Measurements from ENCODE around the gene LRRC45.
A peak's percentile ranks its signal among the peaks of the same experiment; 100 is the strongest.

The LRRC45 gene

GRCh38 chr17:82051776-82052637, 28.9 kb downstream of the LRRC45 start, which contains the start of the genes GPS1 and RFNG:
Gene GPS1, plus strand, starts transcription at chr17:82051898. Its CDS starts 34 bp downstream, at chr17:82051932.
Gene RFNG, minus strand, starts transcription at chr17:82051811. Its CDS starts 45 bp downstream, at chr17:82051766.
- peak within 1 kb of the TSS; percentile 94 for H3K4me3 ChIP-seq
- peaks cover 23% of the 10 kb centered on the region; the same call in 1 of the 2 replicates for H3K36me3 ChIP-seq (ENCODE audit: insufficient read depth, low read length)
- no peak for DNase-seq (ENCODE audit: low read depth, low spot score)
- H3K9me3 ChIP-seq (ENCODE audit: low read depth, low read length), result no peaks in the 10 kb centered on the region
- peak within 1 kb of the TSS; percentile 83 for H3K9ac ChIP-seq (ENCODE audit: insufficient read length)
- TF ChIP-seq POLR2AphosphoS5 (IDR thresholded peaks at IDR 0.05; ENCODE audit: borderline replicate concordance, low read depth, low read length) (peak; percentile 64), EZH2 (IDR thresholded peaks at IDR 0.05) (no peak)
- H3K27ac ChIP-seq, result no peak within 1 kb of the TSS

- H3K9me3 ChIP-seq (ENCODE audit: low read depth, low read length), result no peaks in the 10 kb centered on the region
- H3K27ac ChIP-seq, result no peak overlapping the region
- peak overlapping the region; percentile 94 for H3K4me3 ChIP-seq
- no peak for DNase-seq (ENCODE audit: low read depth, low spot score)
- no peak for TF ChIP-seq FOXP2 (optimal IDR thresholded peaks at IDR 0.05; ENCODE audit: control extremely low read depth, extremely low read length, insufficient read depth)
- TF ChIP-seq POLR2AphosphoS5 (IDR thresholded peaks at IDR 0.05; ENCODE audit: borderline replicate concordance, low read depth, low read length), result no peak
- TF ChIP-seq EZH2 (IDR thresholded peaks at IDR 0.05), result no peak
- H3K36me3 ChIP-seq (ENCODE audit: insufficient read depth, low read length), result peaks cover 26% of the 10 kb centered on the region; the same call in 1 of the 2 replicates
- H3K9ac ChIP-seq (ENCODE audit: insufficient read length), result peak overlapping the region; percentile 83
These were observed 29.5 kb downstream of the LRRC45 start for GRCh38 chr17:82052638-82053059.

- Histone ChIP-seq H3K4me3 (peak overlapping the region; percentile 94), H3K9me3 (ENCODE audit: low read depth, low read length) (no peaks in the 10 kb centered on the region), H3K9ac (ENCODE audit: insufficient read length) (peak overlapping the region; percentile 83), H3K36me3 (ENCODE audit: insufficient read depth, low read length) (peaks cover 31% of the 10 kb centered on the region; the same call in 1 of the 2 replicates), H3K27ac (no peak overlapping the region)
- no peak for TF ChIP-seq FOXP2 (optimal IDR thresholded peaks at IDR 0.05; ENCODE audit: control extremely low read depth, extremely low read length, insufficient read depth)
- TF ChIP-seq EZH2 (IDR thresholded peaks at IDR 0.05), result no peak
- no peak for TF ChIP-seq POLR2AphosphoS5 (IDR thresholded peaks at IDR 0.05; ENCODE audit: borderline replicate concordance, low read depth, low read length)
- no peak for DNase-seq (ENCODE audit: low read depth, low spot score)
These were observed 30.0 kb downstream of the LRRC45 start for GRCh38 chr17:82053130-82053529.

- Histone ChIP-seq H3K36me3 (ENCODE audit: insufficient read depth, low read length) (peaks cover 32% of the 10 kb centered on the region; the same call in 1 of the 2 replicates), H3K27ac (no peak overlapping the region), H3K9me3 (ENCODE audit: low read depth, low read length) (no peaks in the 10 kb centered on the region), H3K9ac (ENCODE audit: insufficient read length) (no peak overlapping the region), H3K4me3 (no peak overlapping the region)
- no peak for DNase-seq (ENCODE audit: low read depth, low spot score)
- TF ChIP-seq EZH2 (IDR thresholded peaks at IDR 0.05) (no peak), POLR2AphosphoS5 (IDR thresholded peaks at IDR 0.05; ENCODE audit: borderline replicate concordance, low read depth, low read length) (no peak), FOXP2 (optimal IDR thresholded peaks at IDR 0.05; ENCODE audit: control extremely low read depth, extremely low read length, insufficient read depth) (no peak)
These were observed 30.6 kb downstream of the LRRC45 start for GRCh38 chr17:82053556-82054263.

GRCh38 chr17:82054351-82055022, 31.4 kb downstream of the LRRC45 start:
- peaks cover 32% of the 10 kb centered on the region; the same call in 1 of the 2 replicates for H3K36me3 ChIP-seq (ENCODE audit: insufficient read depth, low read length)
- H3K27ac ChIP-seq, result no peak overlapping the region
- H3K4me3 ChIP-seq, result no peak overlapping the region
- no peaks in the 10 kb centered on the region for H3K9me3 ChIP-seq (ENCODE audit: low read depth, low read length)
- TF ChIP-seq FOXP2 (optimal IDR thresholded peaks at IDR 0.05; ENCODE audit: control extremely low read depth, extremely low read length, insufficient read depth) (no peak), POLR2AphosphoS5 (IDR thresholded peaks at IDR 0.05; ENCODE audit: borderline replicate concordance, low read depth, low read length) (no peak), EZH2 (IDR thresholded peaks at IDR 0.05) (no peak)
- H3K9ac ChIP-seq (ENCODE audit: insufficient read length), result no peak overlapping the region
- no peak for DNase-seq (ENCODE audit: low read depth, low spot score)

- H3K4me3 ChIP-seq, result no peak overlapping the region
- H3K27ac ChIP-seq, result no peak overlapping the region
- no peak for TF ChIP-seq POLR2AphosphoS5 (IDR thresholded peaks at IDR 0.05; ENCODE audit: borderline replicate concordance, low read depth, low read length)
- no peak for TF ChIP-seq EZH2 (IDR thresholded peaks at IDR 0.05)
- no peak for TF ChIP-seq FOXP2 (optimal IDR thresholded peaks at IDR 0.05; ENCODE audit: control extremely low read depth, extremely low read length, insufficient read depth)
- H3K9me3 ChIP-seq (ENCODE audit: low read depth, low read length), result no peaks in the 10 kb centered on the region
- H3K9ac ChIP-seq (ENCODE audit: insufficient read length), result no peak overlapping the region
- DNase-seq (ENCODE audit: low read depth, low spot score), result no peak
- peaks cover 40% of the 10 kb centered on the region; the same call in 1 of the 2 replicates for H3K36me3 ChIP-seq (ENCODE audit: insufficient read depth, low read length)
These were observed 32.2 kb downstream of the LRRC45 start for GRCh38 chr17:82055023-82055964.

All from SK-N-MC (cell line).